HG03103 (cell line): Measurements from ENCODE around the gene MAGEA12.
"Not testable (repeated sequence)": the region's sequence is repeated elsewhere in the genome, so short reads cannot be mapped to it uniquely, and the experiment has no call there.

Experiments
- ATAC-seq: cut with Tn5 transposase; IDR thresholded peaks from one replicate; pipeline ENCODE4 v1.9.1; 2021; ENCODE audit warnings: low read depth; ENCODE audit not compliant: unreplicated experiment

The MAGEA12 gene

GRCh38 chrX:152761582-152761981 is 28.0 kb downstream of the MAGEA12 start:
- ATAC-seq, result not testable (repeated sequence)

- ATAC-seq, result not testable (repeated sequence)
Observed at GRCh38 chrX:152766562-152766961, 33.0 kb downstream of the MAGEA12 start.

GRCh38 chrX:152769549-152770289 is 36.2 kb downstream of the MAGEA12 start, which contains the start of gene MAGEA6:
Gene MAGEA6 (minus strand): TSS chrX:152769689. CDS start chrX:152767650, 2,039 bp downstream.
- ATAC-seq, result not testable (repeated sequence)

- ATAC-seq, result peak; percentile 95
Observed at GRCh38 chrX:152787062-152787461, 53.5 kb downstream of the MAGEA12 start.
